GM10248 (cell line): ENCODE measurements around the gene PKD1L1.

Source experiments
- CTCF ChIA-PET: fragments of 300-600 bp; sonication (Branson Sonifier 250); formaldehyde crosslinking; extraction: SDS; loops from one replicate; lab custom pipeline; 2021; ENCODE audit warnings: antibody characterized with exemption; lab: Yijun Ruan, JAX
- POLR2A ChIA-PET: fragments of 350-650 bp; sonication (Branson Sonifier 250); formaldehyde crosslinking; extraction: SDS; loops from one replicate; lab custom pipeline; 2020; ENCODE audit warnings: antibody characterized with exemption; lab: Yijun Ruan, JAX
- DNase-seq: peaks from one replicate; pipeline ENCODE4 v3.0.0; 2012; ENCODE audit errors: extremely low spot score
- TF ChIP-seq, protein P1 (sequence below): IDR thresholded peaks from 2 replicates; pipeline ENCODE4 v1.5.1; 2012; ENCODE audit warnings: mild to moderate bottlenecking, low read depth; ENCODE audit errors: extremely low read depth, missing control alignments, control extremely low read depth

Gene PKD1L1

DNA sequence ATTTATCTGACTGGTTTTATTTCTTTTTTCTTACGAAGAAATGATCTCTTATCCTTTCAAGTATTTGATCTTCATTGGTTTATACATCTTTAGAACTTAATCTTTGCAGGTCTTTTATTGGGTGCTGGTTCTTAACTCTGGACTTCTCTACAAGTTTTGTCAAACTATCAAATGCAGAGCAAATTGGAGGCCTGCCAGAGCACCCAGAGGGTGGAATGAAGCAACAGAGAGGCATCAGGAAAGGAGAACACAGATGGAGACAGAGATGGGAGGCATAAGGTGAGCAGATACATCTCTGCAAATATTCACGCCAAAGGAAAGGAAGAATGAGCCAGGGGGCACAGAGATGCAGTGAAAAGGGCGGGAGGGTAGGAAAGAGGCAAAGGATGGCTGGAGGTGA is 130.3 kb downstream of the PKD1L1 start:
- CTCF ChIA-PET = interaction anchor here (1.9 to 3.4 kb wide), 4 partner anchors 8 to 552 kb away, joined by 9 to 65 read pairs (median 24); no protein-coding TSS in a partner anchor
- POLR2A ChIA-PET = no interaction called here
- no peak for DNase-seq
- TF ChIP-seq, protein P1, sequence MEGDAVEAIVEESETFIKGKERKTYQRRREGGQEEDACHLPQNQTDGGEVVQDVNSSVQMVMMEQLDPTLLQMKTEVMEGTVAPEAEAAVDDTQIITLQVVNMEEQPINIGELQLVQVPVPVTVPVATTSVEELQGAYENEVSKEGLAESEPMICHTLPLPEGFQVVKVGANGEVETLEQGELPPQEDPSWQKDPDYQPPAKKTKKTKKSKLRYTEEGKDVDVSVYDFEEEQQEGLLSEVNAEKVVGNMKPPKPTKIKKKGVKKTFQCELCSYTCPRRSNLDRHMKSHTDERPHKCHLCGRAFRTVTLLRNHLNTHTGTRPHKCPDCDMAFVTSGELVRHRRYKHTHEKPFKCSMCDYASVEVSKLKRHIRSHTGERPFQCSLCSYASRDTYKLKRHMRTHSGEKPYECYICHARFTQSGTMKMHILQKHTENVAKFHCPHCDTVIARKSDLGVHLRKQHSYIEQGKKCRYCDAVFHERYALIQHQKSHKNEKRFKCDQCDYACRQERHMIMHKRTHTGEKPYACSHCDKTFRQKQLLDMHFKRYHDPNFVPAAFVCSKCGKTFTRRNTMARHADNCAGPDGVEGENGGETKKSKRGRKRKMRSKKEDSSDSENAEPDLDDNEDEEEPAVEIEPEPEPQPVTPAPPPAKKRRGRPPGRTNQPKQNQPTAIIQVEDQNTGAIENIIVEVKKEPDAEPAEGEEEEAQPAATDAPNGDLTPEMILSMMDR = no peak

- no peak for DNase-seq
- ChIA-PET POLR2A (interaction anchor here (0.5 kb wide), 1 partner anchor 625 kb away, joined by 3 read pairs; no protein-coding TSS in a partner anchor), CTCF (interaction anchor here (1.9 kb wide), 1 partner anchor 550 kb away, joined by 15 read pairs; no protein-coding TSS in a partner anchor)
Measured at GRCh38 chr7:47816647-47817046, 131.6 kb downstream of the PKD1L1 start.

DNA sequence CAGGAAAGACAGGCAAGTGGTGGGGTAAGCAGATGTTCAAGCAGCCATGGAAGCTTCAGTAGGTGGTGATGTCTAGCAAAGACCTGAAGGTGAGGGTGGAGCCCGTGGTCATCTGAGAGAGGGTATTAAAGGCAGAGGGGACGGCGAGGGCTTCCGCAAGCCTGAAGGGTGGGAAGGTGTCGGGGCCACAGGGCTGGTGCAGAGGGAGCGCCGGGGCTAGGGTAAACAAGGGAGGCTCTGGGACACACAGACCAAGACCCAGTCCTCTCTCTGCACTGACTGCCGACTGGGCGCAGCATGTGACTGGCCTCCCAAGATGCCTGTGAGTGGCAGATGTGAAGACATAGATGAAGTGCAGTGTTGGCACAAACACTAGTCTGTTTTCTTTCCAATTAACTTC is 132.4 kb downstream of the PKD1L1 start:
- TF ChIP-seq, protein P1 = no peak
- POLR2A ChIA-PET = no interaction called here
- CTCF ChIA-PET = interaction anchor here (1.9 kb wide), 1 partner anchor 550 kb away, joined by 15 read pairs; no protein-coding TSS in a partner anchor
- DNase-seq = no peak

More at GRCh38 chr7:47816647-47817046, 131.6 kb downstream of the PKD1L1 start:
- TF ChIP-seq, protein P1 = no peak

DNA sequence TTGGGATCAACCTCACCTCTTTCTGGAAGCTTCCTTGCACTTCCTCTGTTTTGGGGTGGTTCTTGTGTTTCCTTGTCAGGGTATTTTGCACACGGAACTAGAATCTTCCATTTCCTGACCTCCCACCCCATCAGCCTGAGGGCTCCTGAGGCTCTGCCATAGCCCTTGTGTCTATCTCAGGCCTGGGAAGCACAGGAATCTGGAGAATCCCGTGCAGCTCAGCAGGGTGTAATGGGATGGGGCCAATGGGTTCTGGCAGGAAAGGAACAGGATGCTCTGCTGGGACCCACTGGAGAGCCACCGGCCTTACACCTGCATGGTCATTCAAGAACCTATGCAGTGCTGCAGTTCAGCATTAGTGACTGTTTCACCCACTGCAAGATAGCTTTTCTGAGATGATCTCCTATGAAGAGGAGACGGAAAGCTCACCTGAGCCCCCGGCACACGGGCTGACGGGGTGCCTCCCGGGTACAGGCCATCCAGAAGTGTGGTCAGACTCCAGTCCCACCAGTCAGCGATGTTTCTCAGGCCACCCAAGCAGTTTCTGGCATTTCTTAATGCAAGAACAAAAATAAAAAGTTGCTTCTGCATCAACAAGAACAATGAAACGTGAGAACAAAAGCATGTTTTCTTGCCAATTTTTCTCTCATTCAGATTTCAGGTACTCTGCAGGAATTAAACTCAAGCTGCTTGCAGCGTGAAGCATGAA is 133.2 kb downstream of the PKD1L1 start:
- no peak for DNase-seq
- POLR2A ChIA-PET = no interaction called here
- CTCF ChIA-PET = interaction anchor here (1.0 to 1.9 kb wide), 4 partner anchors 470 to 559 kb away, joined by 3 to 20 read pairs (median 3); no protein-coding TSS in a partner anchor
- TF ChIP-seq, protein P1 = no peak

DNA sequence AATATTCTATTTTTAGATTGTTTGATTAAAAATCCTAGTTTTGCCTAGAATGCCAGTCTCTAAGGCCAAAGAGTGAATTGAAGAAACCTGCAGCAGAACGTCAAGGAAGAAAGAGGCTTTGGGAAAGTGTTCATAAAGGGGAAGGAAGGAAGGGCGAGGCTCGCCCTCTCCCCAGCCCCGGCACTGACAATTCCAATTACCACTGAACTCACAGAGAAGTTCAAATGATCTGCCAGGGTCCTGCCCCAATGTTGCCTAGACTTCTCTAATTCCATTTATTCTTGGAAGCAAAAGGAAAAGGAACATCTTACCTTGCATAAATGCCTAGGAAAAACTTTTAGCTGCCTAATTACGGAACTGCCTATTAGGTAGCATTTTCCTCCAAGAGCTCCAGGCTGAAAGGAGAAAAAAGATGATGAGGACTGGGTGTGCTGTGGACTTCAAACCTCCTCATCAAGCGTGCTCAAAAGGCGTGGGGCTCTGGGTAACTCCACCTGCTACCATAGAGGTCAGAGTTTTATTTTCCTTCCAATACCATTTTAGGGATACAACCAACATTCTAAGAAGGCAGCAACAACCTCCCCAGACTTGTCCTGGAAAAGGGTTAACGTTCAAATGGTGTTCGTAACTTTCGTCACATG is 134.5 kb downstream of the PKD1L1 start:
- TF ChIP-seq, protein P1 = no peak
- ChIA-PET CTCF (interaction anchor here (1.2 to 1.9 kb wide), 3 partner anchors 468 to 558 kb away, joined by 3 to 20 read pairs (median 3); no protein-coding TSS in a partner anchor), POLR2A (no interaction called here)
- DNase-seq = no peak

DNA sequence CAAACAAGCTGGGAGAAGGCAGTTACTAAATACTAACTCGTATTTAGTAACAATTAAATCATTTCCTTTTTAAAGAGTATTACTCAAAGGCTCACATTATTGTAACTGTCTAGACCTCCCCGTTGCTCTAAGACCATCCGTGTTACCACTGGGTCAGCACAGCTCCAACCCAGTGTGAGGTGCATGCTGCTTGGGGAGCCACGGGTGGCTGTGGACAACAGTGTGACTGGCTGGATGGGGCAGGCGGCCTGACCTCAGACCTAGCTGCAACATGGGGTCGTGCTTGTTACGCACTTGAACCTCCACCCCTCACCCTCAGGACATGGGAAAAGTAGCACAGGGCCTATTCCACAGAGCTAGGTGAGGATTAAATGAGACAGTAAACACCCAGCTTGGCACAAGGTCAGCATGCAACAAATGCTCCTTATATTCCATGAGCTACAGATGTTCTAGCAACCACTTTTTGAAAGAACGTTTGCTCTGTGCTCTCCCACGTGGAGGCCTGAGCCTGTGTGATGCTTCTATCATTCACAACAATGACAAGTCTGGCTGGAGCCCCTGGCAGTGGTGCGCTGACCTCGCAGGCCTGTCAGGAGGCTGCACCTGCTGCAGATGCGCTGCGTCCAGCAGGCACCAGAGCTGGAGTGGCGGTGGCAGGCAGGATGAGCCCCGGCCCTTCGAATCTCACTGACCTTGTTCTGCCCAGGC is 135.7 kb downstream of the PKD1L1 start:
- TF ChIP-seq, protein P1 = no peak
- POLR2A ChIA-PET = no interaction called here
- CTCF ChIA-PET = interaction anchor here (1.8 kb wide), 1 partner anchor 546 kb away, joined by 6 read pairs; no protein-coding TSS in a partner anchor
- DNase-seq = no peak
